GM18498 (cell line): ENCODE data around the gene ACOXL.

Experiments used
- ATAC-seq: cut with Tn5 transposase; IDR thresholded peaks from one replicate; pipeline ENCODE4 v1.9.1; 2021; ENCODE audit warnings: mild to moderate bottlenecking, moderate library complexity; ENCODE audit not compliant: unreplicated experiment

ACOXL gene

DNA sequence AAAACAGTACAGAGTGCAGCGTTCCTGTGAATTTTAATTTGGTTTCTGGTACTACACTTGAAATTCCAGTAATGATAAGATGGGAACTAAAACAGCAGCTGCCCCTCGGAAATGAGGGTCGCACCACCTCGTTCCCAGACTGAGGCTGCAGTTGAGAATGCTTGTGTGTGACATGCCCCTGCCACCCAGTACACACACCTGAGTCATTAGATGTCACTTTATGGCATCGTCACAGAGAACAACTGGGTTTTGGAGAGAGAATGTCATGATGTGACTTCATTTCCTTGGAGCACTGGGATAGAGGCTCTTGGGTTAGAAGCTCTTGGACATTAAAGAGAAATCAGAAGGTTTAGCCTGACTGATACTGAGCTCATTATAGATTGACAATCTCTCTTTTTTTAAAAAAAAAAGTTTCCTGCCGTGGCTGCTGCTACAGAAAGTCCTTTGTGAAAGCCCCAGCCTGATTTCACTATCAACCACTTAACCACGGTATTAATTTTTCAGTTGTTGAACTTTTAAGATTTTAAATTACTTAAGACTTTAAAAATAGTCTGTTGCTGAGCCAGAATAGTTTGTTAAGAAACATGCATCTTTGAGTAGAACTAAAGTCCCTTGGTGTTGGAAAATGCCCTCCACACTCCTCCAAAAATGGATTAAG is 412.9 kb downstream of the ACOXL start:
- ATAC-seq = peak; percentile 64

DNA sequence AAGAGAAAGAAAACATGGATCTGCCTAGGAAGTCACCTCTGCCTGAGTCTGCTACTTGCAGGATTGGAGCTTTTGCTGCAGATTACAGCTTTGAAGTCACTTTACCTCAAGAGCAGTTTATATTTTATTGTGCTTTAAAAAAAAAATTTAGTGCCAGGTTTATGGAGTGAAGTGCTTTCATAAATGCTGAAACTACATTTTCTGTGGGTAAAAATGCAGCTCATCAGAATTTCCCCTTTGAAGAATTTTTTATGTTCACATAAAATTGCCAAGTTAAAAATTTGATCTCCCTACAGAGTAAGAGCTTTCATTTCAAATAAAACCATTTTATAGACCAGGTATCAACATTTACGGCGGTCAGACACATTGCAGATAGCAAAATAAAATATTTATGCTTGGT is 413.6 kb downstream of the ACOXL start:
- ATAC-seq = no peak

DNA sequence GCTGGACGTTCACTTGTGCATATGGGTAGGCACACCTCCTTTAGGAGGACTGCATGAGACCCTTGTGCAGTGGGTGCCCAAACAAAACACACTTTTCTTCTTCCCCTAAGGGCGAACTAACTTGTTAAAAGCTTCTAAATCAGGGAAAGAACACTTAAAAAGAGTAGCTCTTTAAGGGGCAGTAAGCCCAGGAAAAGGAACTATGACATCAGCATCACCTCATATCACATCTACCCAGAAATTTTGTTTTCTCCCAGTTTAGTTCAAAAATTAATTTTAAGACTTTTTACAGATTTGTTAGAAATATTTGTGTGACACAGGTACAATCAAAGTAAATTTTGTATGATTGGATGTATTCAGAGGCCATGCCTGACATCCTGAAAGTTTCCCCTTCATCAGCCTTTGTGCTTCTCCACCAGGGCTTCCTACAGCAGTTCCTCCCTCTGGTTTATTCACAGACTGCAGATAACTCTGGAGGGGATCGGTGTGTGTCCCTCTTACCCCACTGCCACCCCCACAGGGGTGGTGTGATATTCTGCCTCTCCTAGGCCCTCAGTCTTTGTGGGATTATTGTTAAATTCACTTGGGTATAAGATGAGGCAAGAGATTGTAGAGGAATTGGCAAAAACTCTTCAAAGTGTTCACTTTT is 416.0 kb downstream of the ACOXL start:
- no peak for ATAC-seq

DNA sequence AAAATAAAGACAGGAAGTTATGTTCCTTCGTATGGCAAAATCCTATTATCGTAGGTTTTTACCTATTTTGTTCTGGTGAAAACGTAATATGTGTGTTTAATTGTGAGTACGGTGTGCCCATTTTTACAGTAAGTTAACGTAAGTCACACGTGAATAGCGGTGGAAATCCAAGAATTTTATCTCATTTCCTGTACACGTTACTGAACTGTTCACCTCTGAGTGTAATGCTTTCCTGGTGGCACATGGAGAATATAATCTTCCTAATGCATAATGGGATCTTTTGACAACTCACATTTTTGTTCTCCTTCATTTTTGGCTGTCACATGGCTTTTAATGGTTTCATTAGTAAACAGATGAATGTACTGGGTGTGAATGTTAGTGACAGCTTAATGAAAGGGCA is 416.6 kb downstream of the ACOXL start:
- ATAC-seq = no peak

DNA sequence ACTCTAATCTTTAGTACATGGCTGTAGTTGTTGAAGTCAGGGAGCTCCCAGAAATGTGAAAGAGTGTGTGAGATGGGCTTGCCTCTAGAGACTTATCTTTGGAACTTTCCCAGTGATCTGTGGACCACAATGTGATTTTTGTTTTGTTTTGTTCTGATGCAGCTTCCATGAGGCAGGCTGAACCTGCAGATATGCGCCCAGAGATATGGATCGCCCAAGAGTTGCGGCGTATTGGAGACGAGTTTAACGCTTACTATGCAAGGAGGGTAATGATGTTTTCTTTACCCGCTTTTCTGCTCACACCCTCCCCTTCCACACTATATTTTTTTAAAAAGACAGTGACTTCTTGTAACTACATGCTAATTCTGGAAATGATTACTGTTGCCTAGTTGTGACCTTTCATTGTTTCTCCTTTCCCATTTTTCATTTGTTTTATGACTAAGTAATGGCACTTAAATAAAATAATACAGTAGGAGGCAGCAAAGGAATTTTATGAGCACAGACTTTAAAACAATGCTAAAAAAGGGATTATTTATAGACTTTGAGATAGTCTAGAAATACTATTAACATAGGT is 417.6 kb downstream of the ACOXL start:
- ATAC-seq = no peak

DNA sequence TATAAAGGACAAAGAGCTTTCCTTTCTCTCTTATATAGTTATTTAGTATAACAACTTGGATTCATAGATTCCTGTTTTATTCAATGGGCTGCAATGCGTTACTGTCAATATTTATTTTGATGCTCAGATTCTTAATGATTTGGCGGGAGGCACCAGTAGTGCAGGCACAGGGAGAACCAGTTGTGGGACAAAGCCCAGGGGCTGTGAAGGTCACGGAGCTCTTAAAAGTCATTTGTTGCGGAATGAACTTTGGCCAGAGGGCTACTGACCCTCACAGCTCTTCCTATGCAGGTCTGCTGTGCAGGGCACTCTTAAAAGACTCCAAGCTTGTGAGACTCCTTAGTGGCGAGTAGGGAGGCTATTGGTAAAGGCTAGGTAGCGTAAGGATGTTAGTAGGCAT is 422.4 kb downstream of the ACOXL start:
- no peak for ATAC-seq

DNA sequence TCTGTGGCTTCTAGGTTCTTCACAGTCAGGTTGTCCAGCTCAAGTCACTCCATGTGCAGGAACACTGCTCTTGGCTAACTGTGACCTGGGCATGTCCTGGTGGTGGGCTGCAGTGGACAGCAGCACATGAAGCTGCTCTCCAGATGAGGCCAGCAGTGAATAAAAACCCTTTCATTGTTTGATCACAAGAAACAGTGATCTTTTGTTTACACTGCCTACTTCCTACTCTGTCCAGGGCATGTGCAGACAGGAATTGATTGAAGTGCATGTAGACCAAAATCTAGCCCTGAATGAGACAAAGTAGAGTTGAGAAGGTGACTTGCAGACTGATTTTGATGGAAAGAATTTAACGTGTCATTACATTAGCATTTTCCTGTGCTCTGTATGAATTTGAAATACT is 423.2 kb downstream of the ACOXL start:
- no peak for ATAC-seq

DNA sequence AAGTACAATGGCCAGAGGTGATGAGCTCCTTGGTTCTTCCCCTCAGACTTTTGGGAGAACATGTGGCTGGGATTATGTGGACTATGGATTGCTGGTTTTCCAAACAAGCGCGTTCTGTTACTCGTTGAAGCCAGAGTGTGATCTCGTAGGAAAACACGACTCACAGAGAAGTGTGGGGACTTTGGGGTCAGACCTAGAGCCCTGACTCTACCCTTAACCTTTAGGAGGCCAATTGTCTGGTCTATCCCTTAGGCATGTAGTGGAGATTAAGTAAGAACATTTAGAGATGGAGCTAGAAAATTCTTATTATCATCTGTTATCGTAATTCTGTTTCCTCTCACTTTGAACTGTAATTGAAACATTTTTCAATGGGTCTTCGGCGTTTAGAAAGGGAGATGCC is 424.2 kb downstream of the ACOXL start:
- no peak for ATAC-seq

DNA sequence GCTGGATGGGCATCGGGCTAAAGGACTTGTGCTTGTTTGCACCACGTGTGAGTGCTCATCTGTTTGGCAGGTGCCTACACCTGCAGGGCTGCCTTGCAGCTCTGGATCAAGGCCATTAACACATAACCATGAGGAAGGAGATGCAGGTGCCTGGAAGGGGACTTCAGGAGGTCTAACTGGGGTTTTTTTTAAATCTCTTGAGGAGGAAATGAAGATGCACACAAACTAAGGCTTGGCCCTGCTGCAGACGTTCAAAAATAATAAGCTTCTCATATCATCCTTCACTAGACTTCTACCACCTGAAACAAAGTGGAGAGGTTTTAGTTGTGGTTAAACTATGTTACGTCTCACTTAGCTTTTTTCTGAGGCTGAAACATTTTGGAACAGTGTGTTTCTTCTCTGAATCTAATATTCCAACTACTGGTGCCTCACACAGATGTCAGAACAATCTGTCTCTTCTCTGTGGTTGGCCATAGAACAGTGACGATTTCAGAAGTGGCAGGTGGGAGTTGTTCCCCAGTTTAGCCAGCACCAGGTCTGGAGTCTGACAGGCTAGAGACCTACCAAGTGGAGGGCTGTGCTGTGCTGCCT is 424.8 kb downstream of the ACOXL start:
- ATAC-seq = peak; percentile 59

DNA sequence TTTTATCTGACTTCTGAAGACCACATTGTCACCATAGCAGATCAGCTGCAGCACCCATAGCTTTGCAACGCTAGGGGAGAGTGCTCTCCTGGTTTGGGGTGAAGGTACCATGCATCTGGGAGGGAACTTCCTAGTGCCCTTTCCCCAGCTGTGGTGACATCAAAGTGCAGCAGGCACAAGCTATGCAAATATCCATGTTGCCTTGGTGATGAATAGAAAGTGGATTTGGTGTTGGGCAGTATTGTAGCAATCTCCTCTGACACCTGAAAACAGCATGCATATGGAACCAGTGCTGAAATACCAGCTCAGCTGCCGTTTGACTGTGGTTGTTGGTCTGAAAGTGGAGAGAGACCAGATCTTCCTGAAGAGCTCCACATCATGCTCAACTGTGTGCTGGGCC is 425.4 kb downstream of the ACOXL start:
- ATAC-seq = peak; percentile 63

DNA sequence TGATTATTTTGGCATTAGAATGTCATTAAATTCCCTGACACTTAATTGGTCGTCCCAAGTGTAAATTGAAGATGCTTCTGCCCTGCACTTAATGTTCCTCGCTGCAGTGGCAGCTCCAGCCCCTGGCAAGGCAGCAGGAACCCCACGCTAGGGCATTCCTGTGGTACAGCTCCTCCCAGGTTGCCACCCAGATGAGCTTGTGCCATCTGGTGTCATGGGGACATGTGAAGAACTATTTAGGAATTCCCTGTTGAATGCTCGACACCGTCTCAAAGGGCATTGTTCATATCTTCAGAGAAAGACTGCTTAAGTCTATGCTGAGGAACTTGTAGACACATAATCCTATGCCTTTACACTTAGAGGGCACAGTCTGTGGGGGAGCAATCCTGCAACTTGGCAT is 427.3 kb downstream of the ACOXL start:
- no peak for ATAC-seq

DNA sequence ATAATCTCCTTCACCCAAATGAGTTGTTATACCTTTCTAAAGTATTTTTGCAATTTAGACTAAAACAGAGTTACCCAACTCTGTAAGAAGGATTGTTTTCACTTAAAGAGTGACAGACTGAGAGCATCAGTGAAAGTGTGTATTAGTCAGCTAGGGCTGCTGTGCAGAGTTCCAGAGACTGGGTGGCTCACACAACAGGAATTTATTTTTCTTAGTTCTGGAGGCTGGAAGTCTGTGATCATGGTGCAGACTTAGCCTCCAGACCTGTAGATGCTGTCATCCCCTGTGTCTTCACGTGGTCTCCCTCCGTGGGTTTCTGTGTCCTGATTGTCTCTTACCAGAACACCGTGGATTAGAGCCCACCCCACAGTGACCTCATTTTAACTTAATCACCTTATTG is 428.4 kb downstream of the ACOXL start:
- ATAC-seq = no peak

DNA sequence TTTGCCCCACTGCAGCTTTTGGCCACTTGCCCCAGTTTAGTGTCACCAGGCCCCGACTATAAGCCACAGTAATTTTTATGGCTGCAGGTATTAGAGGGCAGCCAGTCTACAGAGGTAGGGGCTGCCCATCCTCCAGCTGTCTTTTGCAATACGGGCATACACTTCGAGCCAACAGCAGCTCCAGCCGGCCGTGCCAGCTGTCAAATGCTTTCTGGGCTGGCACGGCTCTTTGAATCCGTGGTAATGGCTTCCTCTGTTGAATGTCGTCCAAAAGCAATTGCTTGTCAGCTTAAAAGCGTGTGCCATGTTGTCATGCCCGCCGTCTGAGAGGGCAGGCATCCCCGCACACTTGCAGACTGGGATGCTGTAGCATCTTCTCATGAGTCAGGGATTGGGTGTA is 429.6 kb downstream of the ACOXL start:
- ATAC-seq = no peak

DNA sequence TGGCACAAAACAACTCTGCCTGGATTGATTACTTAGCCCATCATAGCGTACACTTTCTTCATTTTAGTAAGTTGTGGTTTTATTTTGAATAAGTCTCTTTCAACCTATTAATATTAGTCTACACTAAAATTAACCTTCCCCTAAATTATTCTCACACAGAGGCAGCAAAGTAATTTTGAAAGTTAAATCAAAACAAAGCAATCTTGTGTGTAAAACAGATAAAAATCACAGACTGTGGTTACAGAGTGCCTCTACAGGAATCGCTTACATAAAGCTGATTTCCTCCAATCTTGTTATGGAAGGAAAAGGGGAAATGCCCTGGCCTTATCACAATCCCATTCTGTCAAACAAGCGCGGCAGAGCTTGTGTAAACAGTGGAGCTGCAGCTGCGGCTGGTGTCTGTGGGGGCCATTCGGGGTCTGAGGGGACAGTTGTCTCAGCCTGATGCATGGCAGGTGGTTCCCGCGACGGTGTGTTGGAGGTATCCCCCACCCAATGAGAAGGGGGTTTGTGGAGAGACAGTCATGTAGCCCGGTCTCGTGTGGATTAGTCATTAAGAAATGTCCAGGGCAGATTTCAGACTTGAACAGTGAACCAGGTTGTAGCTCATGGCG is 430.5 kb downstream of the ACOXL start:
- no peak for ATAC-seq

DNA sequence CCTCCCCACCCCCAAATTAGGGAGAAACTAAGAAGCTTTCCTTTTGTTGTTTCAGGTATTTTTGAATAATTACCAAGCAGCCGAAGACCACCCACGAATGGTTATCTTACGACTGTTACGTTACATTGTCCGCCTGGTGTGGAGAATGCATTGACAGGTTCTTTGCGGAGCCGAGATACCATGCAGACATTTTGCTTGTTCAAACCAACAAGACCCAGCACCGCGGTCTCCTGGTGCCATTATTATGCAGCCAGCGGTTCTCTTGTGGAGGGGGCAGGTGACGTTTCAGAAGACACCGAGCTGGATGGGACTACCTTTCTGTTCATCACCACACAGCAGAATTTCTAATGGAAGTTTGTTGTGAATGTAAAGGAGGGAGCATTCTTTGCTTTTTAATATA is 431.7 kb downstream of the ACOXL start:
- no peak for ATAC-seq

DNA sequence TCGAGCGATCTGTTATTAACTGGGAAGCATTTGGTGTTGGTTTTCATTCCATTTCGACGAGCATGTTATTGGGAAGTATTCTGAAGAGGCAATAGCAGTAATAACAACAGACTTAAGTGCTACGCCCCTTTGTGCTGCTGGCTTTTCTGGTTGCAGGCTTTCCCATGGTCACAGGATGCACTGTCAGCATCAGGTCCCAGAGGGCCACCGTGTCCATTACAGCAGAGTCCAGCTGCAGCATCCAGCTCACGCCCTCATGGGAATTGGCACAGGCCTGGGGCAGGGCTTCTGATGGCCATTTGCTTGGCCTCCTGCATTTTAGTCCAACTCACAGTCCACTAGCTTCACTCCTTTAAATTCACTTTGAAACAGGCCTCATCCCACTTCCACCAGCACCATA is 432.7 kb downstream of the ACOXL start:
- no peak for ATAC-seq

DNA sequence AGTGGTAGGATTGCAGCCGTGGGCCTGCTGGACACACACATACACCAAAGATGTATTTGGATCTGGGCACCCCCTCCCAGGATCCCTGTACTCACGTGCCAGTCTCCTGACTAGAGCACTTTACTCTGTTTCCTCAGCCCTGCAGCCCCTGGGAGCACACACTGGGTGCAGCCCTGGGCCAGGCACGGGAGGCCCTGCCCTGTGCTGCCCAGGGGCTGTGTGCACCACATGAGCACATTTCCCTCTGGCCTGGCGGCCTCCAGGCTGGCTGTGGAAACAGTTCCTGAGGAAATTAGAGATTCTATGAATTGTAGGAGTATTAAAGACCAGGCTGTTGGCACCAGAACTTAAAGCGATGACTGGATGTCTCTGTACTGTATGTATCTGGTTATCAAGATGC is 433.7 kb downstream of the ACOXL start:
- no peak for ATAC-seq

DNA sequence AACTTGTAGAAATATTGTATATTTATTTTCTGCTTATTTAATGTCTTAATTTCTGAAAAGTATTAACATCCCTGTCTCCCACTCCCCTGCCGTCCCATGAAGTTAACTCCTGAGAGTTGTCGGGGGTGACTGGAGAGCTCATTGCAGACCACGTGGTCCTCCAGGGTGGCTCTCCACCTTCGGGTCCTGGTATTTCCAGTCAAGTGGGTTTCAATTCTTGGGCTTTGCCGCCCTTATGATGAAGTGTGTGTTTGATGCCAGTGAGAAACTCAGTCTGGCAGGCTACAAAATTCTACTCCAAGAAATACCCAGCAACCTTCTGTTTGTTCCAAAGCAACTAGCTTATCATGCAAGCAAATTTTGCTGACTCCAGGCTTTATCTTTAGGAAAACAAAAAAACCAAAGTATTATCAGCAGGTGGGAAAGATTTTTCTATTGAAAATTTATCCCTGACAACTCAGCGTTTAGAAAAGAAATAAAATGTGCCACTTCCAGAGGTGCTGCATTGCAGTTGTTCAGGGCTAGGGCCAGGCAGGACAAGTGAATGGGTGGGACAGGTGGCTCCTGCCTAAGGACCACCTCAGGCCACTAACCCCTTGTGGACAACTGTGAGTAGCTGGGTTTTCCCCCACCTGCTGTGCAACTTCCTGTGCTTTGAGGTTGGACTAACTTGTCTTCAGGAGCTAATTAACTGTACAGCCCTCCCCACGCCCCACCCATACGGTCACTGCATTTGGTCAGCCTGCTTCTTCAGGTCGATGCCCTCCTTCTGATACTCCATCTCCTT is 434.9 kb downstream of the ACOXL start:
- no peak for ATAC-seq

DNA sequence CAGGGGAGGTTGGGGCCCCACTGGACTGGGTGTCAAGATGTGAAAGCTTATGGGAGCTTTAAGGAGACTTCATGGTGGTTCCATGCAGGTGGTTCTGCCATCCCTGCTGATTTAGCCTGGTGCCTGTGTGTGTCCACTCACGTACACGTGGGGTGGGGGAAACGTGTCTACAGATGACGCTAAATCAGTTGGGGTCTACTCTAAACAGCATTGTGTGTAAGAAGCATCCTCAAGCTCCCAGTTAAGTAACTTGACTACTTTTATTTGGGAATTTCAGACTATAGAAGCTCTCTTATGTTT is 435.4 kb downstream of the ACOXL start:
- no peak for ATAC-seq
